ENCODE data around the gene USP9X. TPM values are rescaled to one million over a fixed set of nuclear protein-coding genes. Genes with fewer than 3 reads are reported as not detected.

Gene USP9X
- total and polyA plus RNA-seq, 2 of the 8 experiments (the other 6 are each of a cell fraction or from before 2014, with no cell fraction given), result 79.2 to 300 TPM

DNA sequence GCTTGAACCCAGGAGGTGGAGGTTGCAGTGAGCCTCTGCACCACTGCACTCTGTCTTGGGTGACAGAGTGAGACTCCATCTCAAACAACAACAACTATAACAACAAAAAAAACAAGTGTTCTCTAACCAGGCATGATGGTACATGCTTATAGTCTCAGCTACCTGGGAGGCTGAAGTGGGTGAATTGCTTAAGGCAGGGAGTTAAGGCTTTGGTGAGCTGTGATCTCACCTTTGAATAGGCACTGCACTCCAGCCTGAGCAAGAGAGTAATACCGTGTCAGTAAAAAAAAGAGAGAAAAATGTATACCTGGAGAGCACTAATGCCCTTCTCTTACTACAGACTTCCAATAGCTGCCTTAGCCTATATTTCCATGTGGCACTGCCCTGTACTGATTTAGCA is 18.9 kb upstream of the USP9X start:
- Histone ChIP-seq H3K9ac (replicated peaks in 1 of 4; ENCODE audit: extremely low read depth in 1 of 4, low read depth in 3 of 4, low read length in 3 of 4) (no peak overlapping the region), H2BK120ac (replicated peaks; ENCODE audit: low read depth, low read length) (no peak overlapping the region), H2BK5ac (ENCODE audit: low read depth, low read length) (no peak overlapping the region), H3K4me3 (ENCODE audit: extremely low read depth in 1 of 4, insufficient read depth in 2 of 4, low read depth in 3 of 4, low read length in 4 of 4) (no peak overlapping the region), H3K27me3 (replicated peaks in 1 of 4; ENCODE audit: control insufficient read depth in 3 of 4, extremely low read depth in 1 of 4, insufficient read depth in 3 of 4, low read length in 3 of 4) (no peaks in the 10 kb centered on the region), H4K8ac (ENCODE audit: extremely low read depth, insufficient read depth, low read length) (no peak overlapping the region), H4K91ac (replicated peaks; ENCODE audit: insufficient read length, low read length) (no peak overlapping the region), H3K4me2 (ENCODE audit: insufficient read depth in 1 of 2, low read depth in 2 of 2, low read length in 2 of 2) (no peak overlapping the region), H3K36me3 (ENCODE audit: control insufficient read depth in 2 of 4, insufficient read depth in 4 of 4, low read length in 3 of 4) (no peaks in the 10 kb centered on the region), H3K9me3 (ENCODE audit: insufficient read depth in 2 of 2, low read depth in 1 of 2, low read length in 1 of 2) (no peaks in the 10 kb centered on the region), H2AFZ (ENCODE audit: low read length) (no peak overlapping the region), H2AK5ac (ENCODE audit: low read depth, low read length) (no peak overlapping the region), H2BK15ac (ENCODE audit: low read length) (no peak overlapping the region), H3K27ac (ENCODE audit: low read depth, low read length) (no peak overlapping the region), H2BK20ac (ENCODE audit: low read length) (no peak overlapping the region), H4K20me1 (replicated peaks in 1 of 2; ENCODE audit: control insufficient read depth in 1 of 2, insufficient read depth in 2 of 2, low read length in 2 of 2) (no peaks in the 10 kb centered on the region), H3K18ac (ENCODE audit: extremely low read depth, low read length) (no peak overlapping the region), H3K4me1 (replicated peaks in 1 of 4; ENCODE audit: control insufficient read depth in 3 of 4, insufficient read depth in 4 of 4, low read length in 3 of 4) (no peaks in the 10 kb centered on the region; a peak in 1 of 7 replicates), H3K23me2 (ENCODE audit: low read depth, low read length) (no peaks in the 10 kb centered on the region), H3K23ac (ENCODE audit: insufficient read length) (no peak overlapping the region), H2BK12ac (ENCODE audit: low read depth, low read length) (no peak overlapping the region), H3K14ac (ENCODE audit: insufficient read length) (no peak overlapping the region), H3K56ac (replicated peaks; ENCODE audit: insufficient read length, low read depth, low read length) (no peak overlapping the region), H3K4ac (replicated peaks; ENCODE audit: insufficient read length, low read depth, low read length) (no peak overlapping the region), H3K79me2 (ENCODE audit: control insufficient read depth in 1 of 2, insufficient read depth in 2 of 2, low read length in 2 of 2) (no peaks in the 10 kb centered on the region), H4K5ac (ENCODE audit: insufficient read length, low read depth, low read length) (no peak overlapping the region), H3K79me1 (ENCODE audit: low read depth, low read length) (no peaks in the 10 kb centered on the region)
- WGBS, 2 experiments (ENCODE audit: extremely low coverage in 1 of 2, insufficient coverage in 1 of 2, insufficient read length in 1 of 2, insufficient replicate concordance in 2 of 2, low coverage in 1 of 2, low lambda C conversion rate in 2 of 2, missing lambda C conversion rate in 1 of 2), result 67% methylated on average over 1 of the region's 1 CpG; no CpG with 5 or more reads in 1 of the 2 experiments
- POLR2A ChIA-PET (ENCODE audit: partially characterized antibody), result interaction anchor here (1.2 kb wide), 1 partner anchor 18 kb away, joined by 7 read pairs; the partner anchor contains the start of gene USP9X
- CTCF ChIA-PET (ENCODE audit: partially characterized antibody), result no interaction called here
- TF ChIP-seq JUN (IDR thresholded peaks at IDR 0.05; ENCODE audit: low read depth, low read length), result no peak
- TF ChIP-seq NANOG (IDR thresholded peaks at IDR 0.05; ENCODE audit: insufficient read depth, low read depth, low read length, poor library complexity, severe bottlenecking), result no peak
- TF ChIP-seq RFX5 (IDR thresholded peaks at IDR 0.05; ENCODE audit: borderline replicate concordance, low read depth, low read length), result no peak
- no peak for TF ChIP-seq GABPA (IDR thresholded peaks at IDR 0.05; ENCODE audit: borderline replicate concordance, insufficient read depth, low read length)
- no peak for TF ChIP-seq RBBP5 (IDR thresholded peaks at IDR 0.05; ENCODE audit: borderline replicate concordance, low read depth, low read length)
- TF ChIP-seq RAD21 (IDR thresholded peaks at IDR 0.05 in 1 of 2, conservative IDR thresholded peaks at IDR 0.05 in 1 of 2; ENCODE audit: low read depth in 2 of 2, low read length in 2 of 2), result no peak
- no peak for FAIRE-seq
- DNase-seq (ENCODE audit: low read depth in 1 of 2, low spot score in 2 of 2), result no peak

All from H1 (cell line).